Measurements from ENCODE around the gene TACC2.

The TACC2 gene

DNA sequence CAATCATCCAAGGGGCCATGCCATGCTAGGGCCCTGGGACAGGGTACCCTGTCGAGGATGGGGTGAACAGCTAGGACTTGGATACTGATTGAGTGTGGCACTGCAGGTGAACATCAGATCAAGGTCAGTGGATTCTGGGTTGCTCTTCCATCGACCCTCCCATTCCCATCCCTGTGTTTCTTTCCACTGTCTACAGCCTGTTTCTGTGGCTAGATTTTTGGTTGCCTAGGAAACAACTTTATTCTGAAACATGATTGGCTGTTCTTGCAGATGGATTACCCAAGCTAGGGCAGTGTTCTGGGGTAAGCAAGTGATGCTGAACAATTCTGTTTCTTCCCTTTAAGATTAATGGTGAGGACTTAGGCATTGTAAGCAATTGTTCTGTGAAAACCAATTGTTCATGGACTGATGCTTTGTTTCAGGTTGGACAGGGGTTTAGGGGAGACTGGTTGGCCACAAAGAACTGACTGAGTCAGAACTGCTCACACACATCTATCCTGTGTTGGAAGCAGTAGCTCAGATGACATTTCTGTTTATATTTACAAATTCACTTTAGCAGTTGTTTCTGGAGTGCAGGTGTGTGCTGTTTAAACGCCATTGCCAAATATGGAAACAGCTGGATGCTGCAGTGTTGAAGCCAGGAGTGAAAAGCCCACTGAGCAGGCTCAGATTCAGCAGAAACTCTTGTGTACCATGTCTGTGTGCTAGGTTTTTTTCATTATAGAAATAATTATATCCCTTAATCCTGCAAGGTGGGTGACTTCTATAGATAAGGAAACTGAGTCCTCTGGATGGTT is 179.8 kb downstream of the TACC2 start:
- Histone ChIP-seq H3K9me3 (ENCODE audit: control insufficient read depth in 5 of 5, low read length in 5 of 5) (no peaks in the 10 kb centered on the region), H3K27me3 (ENCODE audit: control insufficient read depth in 5 of 5, insufficient read depth in 4 of 5, low read length in 5 of 5) (peaks cover 0 to 6% (median 0%) of the 10 kb centered on the region in 5 donors), H3K4me1 (ENCODE audit: control insufficient read depth in 5 of 5, insufficient read depth in 5 of 5, low read length in 5 of 5) (peaks cover 3 to 28% (median 19%) of the 10 kb centered on the region in 5 donors), H3K27ac (ENCODE audit: low read depth, low read length) (no peak overlapping the region), H3K4me3 (ENCODE audit: low read depth in 1 of 5, low read length in 5 of 5) (no peak overlapping the region), H3K36me3 (ENCODE audit: control insufficient read depth in 5 of 5, insufficient read depth in 5 of 5, low read length in 5 of 5) (peaks cover 0 to 5% (median 0%) of the 10 kb centered on the region in 5 donors), H3K9ac (ENCODE audit: low read length in 5 of 5) (no peak overlapping the region)

DNA sequence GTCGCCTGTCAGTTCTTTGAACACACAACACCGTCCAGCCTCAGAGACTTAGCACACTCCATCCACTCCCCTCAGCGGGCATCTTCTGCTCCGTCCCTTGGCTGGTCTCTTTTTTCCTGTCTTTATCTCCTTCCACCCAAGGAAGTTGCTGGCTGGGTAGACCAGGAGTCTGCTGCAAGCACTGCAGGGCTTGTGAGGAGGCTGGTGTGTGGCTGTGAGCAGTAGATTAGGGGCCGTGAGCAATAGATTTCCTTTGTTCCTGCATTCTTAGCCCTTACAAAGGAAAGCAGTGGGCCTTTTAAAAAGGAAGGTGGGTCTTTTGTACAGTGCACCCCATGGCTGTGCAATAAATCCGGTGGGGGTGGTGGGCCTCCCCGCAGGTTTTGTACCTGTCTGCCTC is 181.8 kb downstream of the TACC2 start:
- Histone ChIP-seq H3K27me3 (ENCODE audit: control insufficient read depth in 5 of 5, insufficient read depth in 4 of 5, low read length in 5 of 5) (no peaks in the 10 kb centered on the region), H3K9ac (ENCODE audit: low read length in 5 of 5) (no peak overlapping the region), H3K4me1 (ENCODE audit: control insufficient read depth in 5 of 5, insufficient read depth in 5 of 5, low read length in 5 of 5) (peaks cover 3 to 25% (median 16%) of the 10 kb centered on the region in 5 donors), H3K4me3 (ENCODE audit: low read depth in 1 of 5, low read length in 5 of 5) (no peak overlapping the region), H3K36me3 (ENCODE audit: control insufficient read depth in 5 of 5, insufficient read depth in 5 of 5, low read length in 5 of 5) (peaks cover 0 to 6% (median 0%) of the 10 kb centered on the region in 5 donors), H3K9me3 (ENCODE audit: control insufficient read depth in 5 of 5, low read length in 5 of 5) (no peaks in the 10 kb centered on the region), H3K27ac (ENCODE audit: low read depth, low read length) (no peak overlapping the region)

DNA sequence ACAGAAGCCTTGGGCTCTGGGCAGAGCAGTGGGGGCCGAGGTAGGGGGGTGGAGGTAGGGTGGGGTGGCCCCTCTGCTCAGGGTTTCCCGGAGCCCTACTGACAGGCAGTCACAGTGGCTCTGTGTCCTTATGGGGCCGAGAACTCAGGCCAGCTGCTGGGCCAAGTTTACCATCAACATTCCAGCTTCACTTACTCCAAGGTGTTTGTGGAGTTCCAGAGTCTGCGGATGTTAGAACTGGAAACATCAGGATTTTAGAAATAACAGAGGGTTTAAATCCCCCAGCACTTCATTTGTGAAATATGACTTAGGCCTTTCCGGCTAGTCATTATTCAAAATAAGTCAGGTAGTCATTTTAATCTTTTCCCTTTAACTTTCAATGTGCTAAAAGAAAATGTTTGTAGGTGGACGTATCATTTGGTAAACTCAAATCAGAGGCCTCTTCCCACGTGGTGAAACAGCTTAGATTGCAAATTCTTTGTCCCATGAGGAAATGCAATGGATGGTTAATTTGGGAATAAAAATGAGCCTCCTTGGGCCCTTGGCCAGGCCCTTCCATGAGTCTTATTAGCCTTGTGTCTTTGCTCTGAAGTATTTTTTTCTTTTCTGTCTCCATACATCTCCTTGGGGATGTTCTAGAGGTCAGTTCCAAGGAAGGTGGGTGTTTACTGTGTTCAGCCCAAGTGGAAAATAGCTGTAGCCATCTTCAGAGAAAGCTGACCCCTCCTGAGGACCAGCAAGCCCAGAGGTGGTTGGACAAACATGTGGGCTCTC is 182.5 kb downstream of the TACC2 start:
- Histone ChIP-seq H3K4me1 (ENCODE audit: control insufficient read depth in 5 of 5, insufficient read depth in 5 of 5, low read length in 5 of 5) (peaks cover 3 to 25% (median 16%) of the 10 kb centered on the region in 5 donors), H3K9ac (ENCODE audit: low read length in 5 of 5) (no peak overlapping the region), H3K27me3 (ENCODE audit: control insufficient read depth in 5 of 5, insufficient read depth in 4 of 5, low read length in 5 of 5) (no peaks in the 10 kb centered on the region), H3K9me3 (ENCODE audit: control insufficient read depth in 5 of 5, low read length in 5 of 5) (no peaks in the 10 kb centered on the region), H3K27ac (ENCODE audit: low read depth, low read length) (no peak overlapping the region), H3K36me3 (ENCODE audit: control insufficient read depth in 5 of 5, insufficient read depth in 5 of 5, low read length in 5 of 5) (peaks cover 0 to 6% (median 0%) of the 10 kb centered on the region in 5 donors), H3K4me3 (ENCODE audit: low read depth in 1 of 5, low read length in 5 of 5) (no peak overlapping the region)

DNA sequence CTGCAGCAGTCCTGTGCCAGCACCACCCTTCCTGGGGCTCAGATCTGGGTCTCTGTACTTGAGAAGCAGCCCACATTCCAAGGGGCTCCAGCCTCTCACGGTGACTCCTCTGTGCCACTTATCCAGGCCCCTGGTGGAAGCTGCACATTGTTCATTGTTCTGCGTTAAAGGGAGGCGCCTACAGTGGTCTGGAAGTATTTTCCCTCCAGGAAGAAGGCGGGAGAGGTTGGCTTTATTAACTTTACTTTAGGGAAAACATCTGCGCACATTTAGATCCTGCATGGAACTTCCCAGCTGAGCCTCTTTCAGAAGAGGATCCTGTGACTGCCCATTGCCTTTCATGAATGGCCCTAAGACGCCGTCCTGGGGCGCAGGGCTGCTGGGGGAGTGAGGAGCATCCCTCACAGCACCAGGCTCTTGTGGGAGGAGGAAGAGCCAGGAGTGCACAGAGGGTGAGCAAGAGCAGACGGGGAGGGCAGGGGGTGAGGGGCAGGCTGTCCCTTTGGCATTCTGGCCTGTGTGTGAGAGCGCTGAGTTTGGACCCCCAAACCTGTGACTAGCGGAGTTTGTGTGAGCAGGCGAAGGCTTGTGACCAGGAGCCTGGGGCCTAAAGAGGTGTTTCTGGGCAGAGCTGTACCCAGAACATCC is 183.5 kb downstream of the TACC2 start:
- Histone ChIP-seq H3K4me3 (ENCODE audit: low read depth in 1 of 5, low read length in 5 of 5) (no peak overlapping the region), H3K27ac (ENCODE audit: low read depth, low read length) (no peak overlapping the region), H3K9ac (ENCODE audit: low read length in 5 of 5) (no peak overlapping the region), H3K27me3 (ENCODE audit: control insufficient read depth in 5 of 5, insufficient read depth in 4 of 5, low read length in 5 of 5) (no peaks in the 10 kb centered on the region), H3K36me3 (ENCODE audit: control insufficient read depth in 5 of 5, insufficient read depth in 5 of 5, low read length in 5 of 5) (peaks cover 0 to 6% (median 0%) of the 10 kb centered on the region in 5 donors), H3K9me3 (ENCODE audit: control insufficient read depth in 5 of 5, low read length in 5 of 5) (no peaks in the 10 kb centered on the region), H3K4me1 (ENCODE audit: control insufficient read depth in 5 of 5, insufficient read depth in 5 of 5, low read length in 5 of 5) (peaks cover 3 to 25% (median 16%) of the 10 kb centered on the region in 5 donors)

DNA sequence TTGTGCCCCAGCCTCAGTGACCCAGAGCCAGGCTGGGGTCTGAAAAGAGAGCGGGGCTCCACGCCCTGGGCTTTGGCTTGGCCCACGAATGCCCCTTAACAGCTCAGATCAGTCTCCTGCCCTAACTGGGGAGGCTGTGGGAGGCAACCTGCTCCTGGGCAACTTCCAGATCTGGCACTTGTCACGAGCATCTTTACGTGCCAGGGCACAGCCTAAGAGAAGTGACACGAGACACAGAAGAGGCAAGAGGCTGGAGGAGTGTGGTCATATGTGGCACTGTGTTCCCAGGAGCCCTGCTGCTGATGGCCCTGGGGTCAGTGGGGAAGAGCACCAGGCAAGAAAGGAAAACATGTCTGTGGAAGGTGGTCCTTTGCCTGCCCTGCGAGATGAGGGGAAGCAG is 184.4 kb downstream of the TACC2 start:
- H3K27me3 ChIP-seq (ENCODE audit: control insufficient read depth in 5 of 5, insufficient read depth in 4 of 5, low read length in 5 of 5) = no peaks in the 10 kb centered on the region
- H3K4me1 ChIP-seq (ENCODE audit: control insufficient read depth in 5 of 5, insufficient read depth in 5 of 5, low read length in 5 of 5) = peaks cover 3 to 25% (median 16%) of the 10 kb centered on the region in 5 donors
- peaks cover 0 to 6% (median 0%) of the 10 kb centered on the region in 5 donors for H3K36me3 ChIP-seq (ENCODE audit: control insufficient read depth in 5 of 5, insufficient read depth in 5 of 5, low read length in 5 of 5)
- no peak overlapping the region for H3K27ac ChIP-seq (ENCODE audit: low read depth, low read length)
- H3K4me3 ChIP-seq (ENCODE audit: low read depth in 1 of 5, low read length in 5 of 5) = no peak overlapping the region
- H3K9ac ChIP-seq (ENCODE audit: low read length in 5 of 5) = no peak overlapping the region
- no peaks in the 10 kb centered on the region for H3K9me3 ChIP-seq (ENCODE audit: control insufficient read depth in 5 of 5, low read length in 5 of 5)

DNA sequence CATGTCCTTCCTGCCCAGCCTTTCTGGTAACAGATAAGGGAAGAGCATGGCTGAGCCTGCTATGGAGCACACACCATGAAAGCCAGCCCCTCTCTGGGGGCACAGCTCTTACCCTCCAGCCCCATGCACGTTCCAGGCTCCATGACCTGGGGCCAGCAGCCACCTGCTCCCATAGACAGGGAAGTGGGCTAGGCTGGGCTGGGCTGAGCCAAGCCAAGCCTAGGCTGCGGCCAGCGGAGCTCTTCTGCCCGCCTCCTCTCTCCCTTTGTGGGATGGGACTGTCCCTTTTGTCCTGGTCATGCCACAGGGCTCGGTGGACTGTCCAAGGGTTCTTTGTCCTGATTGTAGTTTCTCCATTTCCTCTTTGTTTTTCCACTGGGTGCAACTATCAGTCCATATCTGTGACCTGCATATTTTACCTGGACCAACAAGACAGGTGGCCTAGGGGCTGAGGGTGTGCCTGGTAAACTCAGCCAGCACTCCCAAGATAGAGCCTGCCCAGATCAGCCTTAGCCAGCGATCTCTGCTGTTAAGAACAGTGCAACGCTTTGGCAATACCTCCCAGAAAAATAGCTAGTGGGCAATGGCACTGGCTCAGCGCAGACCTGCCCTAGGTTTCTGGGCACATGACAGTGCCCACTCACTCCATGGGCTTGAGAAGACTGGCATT is 184.9 kb downstream of the TACC2 start:
- Histone ChIP-seq H3K36me3 (ENCODE audit: control insufficient read depth in 5 of 5, insufficient read depth in 5 of 5, low read length in 5 of 5) (peaks cover 0 to 6% (median 0%) of the 10 kb centered on the region in 5 donors), H3K9ac (ENCODE audit: low read length in 5 of 5) (no peak overlapping the region), H3K27ac (ENCODE audit: low read depth, low read length) (no peak overlapping the region), H3K4me3 (ENCODE audit: low read depth in 1 of 5, low read length in 5 of 5) (no peak overlapping the region), H3K27me3 (ENCODE audit: control insufficient read depth in 5 of 5, insufficient read depth in 4 of 5, low read length in 5 of 5) (no peaks in the 10 kb centered on the region), H3K9me3 (ENCODE audit: control insufficient read depth in 5 of 5, low read length in 5 of 5) (no peaks in the 10 kb centered on the region), H3K4me1 (ENCODE audit: control insufficient read depth in 5 of 5, insufficient read depth in 5 of 5, low read length in 5 of 5) (peaks cover 3 to 25% (median 16%) of the 10 kb centered on the region in 5 donors)

DNA sequence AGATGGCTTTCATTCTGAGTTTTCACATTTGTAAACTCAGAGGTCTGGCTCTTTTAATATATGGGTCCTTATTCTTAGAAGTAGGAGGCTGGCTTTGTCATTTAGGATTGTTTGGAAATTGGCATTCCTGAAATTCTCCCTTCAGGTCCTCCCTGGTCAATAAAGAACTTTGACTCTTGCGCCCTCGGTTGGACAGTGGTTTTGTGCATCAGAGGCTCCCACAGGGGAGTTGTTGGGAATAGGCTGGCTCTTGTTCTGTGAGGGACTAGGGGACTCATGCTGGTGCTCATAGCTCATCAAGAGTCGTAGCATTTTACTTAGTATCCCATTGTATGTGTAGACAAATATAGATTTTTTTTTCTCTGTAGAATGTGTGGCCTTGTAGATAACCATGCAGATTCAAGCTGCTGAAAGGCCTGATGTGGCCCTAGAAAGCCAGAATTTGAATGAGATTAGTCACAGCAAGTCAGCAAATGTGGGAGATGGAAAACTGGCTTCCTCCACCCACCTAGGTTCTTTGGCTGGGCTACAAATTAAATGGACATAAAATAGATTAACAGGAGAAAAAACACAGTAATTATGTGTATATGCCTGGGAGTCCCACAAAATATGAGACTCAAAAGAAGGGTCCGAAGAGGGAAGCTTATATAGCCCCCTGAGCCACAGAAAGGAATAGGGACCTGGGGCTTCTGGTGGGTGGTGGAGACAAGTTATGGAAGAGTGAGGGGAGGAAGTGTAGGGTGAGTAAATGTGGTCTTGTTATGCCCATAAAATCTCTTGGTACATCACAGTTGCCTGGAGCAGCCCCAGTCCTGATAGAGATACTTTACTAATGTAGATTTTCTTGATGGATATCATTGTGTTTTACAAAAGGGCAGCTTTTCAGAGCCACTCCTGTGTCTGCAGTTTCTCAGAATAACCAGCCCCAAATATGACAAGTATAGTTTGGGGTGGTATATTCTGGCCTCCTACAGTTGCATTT is 187.6 kb downstream of the TACC2 start:
- Histone ChIP-seq H3K4me3 (ENCODE audit: low read depth in 1 of 5, low read length in 5 of 5) (no peak overlapping the region), H3K27me3 (ENCODE audit: control insufficient read depth in 5 of 5, insufficient read depth in 4 of 5, low read length in 5 of 5) (no peaks in the 10 kb centered on the region), H3K36me3 (ENCODE audit: control insufficient read depth in 5 of 5, insufficient read depth in 5 of 5, low read length in 5 of 5) (peaks cover 0 to 6% (median 0%) of the 10 kb centered on the region in 5 donors), H3K27ac (ENCODE audit: low read depth, low read length) (no peak overlapping the region), H3K4me1 (ENCODE audit: control insufficient read depth in 5 of 5, insufficient read depth in 5 of 5, low read length in 5 of 5) (peaks cover 3 to 22% (median 13%) of the 10 kb centered on the region in 5 donors), H3K9ac (ENCODE audit: low read length in 5 of 5) (no peak overlapping the region), H3K9me3 (ENCODE audit: control insufficient read depth in 5 of 5, low read length in 5 of 5) (no peaks in the 10 kb centered on the region)

DNA sequence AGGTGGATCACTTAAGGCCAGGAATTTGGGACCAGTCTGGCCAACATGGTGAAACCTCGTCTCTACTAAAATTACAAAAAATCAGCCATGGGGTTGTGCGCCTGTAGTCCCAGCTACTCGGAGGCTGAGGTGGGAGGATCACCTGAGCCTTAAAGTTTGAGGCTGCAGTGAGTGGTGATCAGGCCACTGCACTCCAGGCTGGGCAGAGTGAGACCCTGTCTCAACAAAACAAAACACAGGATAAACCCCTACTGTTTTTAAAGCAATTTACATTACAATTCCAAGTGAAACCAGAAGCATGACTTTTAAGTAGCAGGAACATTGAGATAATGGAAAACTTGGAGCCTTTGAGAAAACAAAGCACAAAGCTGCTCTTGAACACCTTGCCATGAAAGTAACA is 189.7 kb downstream of the TACC2 start:
- no peaks in the 10 kb centered on the region for H3K9me3 ChIP-seq (ENCODE audit: control insufficient read depth in 5 of 5, low read length in 5 of 5)
- peaks cover 0 to 21% (median 7%) of the 10 kb centered on the region in 5 donors for H3K4me1 ChIP-seq (ENCODE audit: control insufficient read depth in 5 of 5, insufficient read depth in 5 of 5, low read length in 5 of 5)
- H3K9ac ChIP-seq (ENCODE audit: low read length in 5 of 5) = no peak overlapping the region
- H3K27ac ChIP-seq (ENCODE audit: low read depth, low read length) = no peak overlapping the region
- H3K4me3 ChIP-seq (ENCODE audit: low read depth in 1 of 5, low read length in 5 of 5) = no peak overlapping the region
- H3K36me3 ChIP-seq (ENCODE audit: control insufficient read depth in 5 of 5, insufficient read depth in 5 of 5, low read length in 5 of 5) = peaks cover 0 to 2% (median 0%) of the 10 kb centered on the region in 5 donors
- H3K27me3 ChIP-seq (ENCODE audit: control insufficient read depth in 5 of 5, insufficient read depth in 4 of 5, low read length in 5 of 5) = no peaks in the 10 kb centered on the region

Data from subcutaneous abdominal adipose tissue (tissue), 5 donors.